Stimulated activated CD4-positive, alpha-beta T cell treated with anti-CD3 and anti-CD28 coated beads, Interleukin-15, amount 100 ng/mL, for 1 hour (primary cell): ENCODE results near the gene CC2D2A.
"Not testable (repeated sequence)": the region's sequence is repeated elsewhere in the genome, so short reads cannot be mapped to it uniquely, and the experiment has no call there.

Experiments used
- DNase-seq, 2 donors: peaks; one replicate each; pipeline ENCODE4 v3.0.0-alpha.2; 2020; ENCODE audit warnings: low read depth in 1 of 2, low spot score in 1 of 2

The CC2D2A gene

DNA sequence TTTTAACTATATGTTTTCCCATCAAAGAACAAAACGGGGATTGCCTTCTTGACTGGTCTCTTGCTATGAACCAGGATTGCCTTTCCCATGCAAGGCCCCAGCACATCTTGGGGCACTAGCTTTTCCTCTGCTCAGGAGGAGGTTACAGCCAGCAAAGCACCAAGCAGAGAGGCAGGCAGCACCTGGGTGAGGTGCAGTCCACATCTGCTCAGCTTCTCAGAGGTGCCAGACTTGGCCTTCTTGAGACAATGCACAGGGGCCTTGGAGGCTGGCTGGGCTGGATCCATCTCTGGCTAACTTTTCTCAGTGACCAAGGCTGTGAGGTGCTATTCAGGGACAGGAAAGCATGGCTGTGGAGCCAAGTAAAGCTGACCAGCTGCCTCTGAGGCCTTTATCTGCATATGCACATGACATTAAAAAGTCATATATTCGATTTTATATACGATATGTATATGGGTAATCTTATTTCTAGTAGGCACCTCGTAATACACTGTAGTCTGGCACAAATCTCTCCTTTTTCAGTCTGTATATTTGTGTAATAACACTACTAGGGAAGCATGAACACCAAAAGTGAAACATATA lies 86.9 kb downstream of the CC2D2A start:
- DNase-seq: no peak

DNA sequence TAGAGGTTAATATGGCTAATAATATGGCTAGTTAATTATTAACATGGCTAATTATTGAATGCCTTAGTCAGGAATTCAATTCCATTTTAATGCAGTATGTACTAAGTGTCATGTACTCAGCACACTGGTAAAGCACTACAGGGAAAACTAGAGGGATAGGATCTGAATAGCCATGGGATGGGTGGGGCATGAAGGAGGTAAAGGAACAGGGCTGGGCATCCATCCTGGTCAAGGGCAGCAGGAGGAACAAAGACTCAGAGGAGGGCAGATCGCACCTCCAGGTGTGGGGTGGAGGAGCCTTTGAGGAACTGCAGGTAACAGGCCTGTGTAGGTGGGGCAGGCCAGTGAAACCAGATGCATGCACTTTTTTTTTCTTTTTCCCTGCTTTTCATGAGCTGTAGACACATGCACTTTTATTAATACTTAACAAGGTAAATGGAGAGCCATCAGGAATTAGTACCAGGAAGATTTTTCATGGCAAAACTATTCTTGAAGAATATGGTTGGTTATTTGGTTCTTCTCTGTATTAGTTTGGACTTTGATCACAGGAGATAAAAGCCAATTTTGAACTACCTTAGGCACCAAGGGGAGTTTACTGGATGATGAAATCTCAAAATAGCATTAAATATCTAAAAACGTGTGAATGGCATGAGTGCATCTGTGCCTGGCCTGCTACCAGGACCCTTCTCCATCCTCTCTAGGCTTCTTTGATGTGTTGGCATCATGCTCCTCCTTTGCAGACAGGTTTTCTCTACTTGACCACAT lies 88.3 kb downstream of the CC2D2A start:
- no peak for DNase-seq

DNA sequence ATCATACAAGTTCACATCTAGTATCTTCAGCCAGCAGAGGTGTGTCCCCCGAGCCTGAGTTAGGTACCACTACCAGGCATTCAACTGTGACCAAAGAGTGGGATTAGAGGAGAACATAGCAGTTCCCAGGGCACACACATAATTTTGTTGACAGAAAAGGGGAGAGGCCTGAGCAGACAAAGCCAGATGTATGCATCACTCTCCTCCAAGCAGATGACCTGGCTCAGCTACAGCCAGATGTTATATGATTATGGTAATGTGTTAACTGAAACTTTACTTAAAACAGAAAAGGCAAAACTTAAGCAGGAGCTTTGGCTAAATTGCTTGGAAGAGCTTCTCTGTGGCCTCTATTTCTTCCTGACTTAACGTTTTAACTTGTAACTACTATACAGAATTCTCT lies 88.9 kb downstream of the CC2D2A start:
- DNase-seq: no peak

DNA sequence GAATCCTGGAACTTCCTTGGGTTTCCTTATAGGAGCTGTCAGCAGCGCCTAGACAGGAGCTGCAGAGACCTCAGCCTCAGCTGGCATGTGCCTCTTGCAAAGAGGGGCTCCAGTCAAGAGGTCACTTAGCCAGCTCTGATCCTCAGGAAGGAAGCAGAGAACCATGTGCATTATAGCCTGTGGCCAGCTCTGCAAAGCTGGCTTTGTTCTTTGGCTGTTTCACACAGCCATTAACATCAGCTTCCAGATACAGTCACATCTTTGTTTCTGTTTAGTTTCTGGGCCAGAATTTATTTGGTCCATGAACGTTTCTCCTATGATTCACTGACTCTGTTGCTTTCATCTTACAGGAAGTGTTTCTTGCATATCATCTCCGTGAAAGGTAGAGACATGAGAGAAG lies 92.4 kb downstream of the CC2D2A start:
- DNase-seq: no peak

DNA sequence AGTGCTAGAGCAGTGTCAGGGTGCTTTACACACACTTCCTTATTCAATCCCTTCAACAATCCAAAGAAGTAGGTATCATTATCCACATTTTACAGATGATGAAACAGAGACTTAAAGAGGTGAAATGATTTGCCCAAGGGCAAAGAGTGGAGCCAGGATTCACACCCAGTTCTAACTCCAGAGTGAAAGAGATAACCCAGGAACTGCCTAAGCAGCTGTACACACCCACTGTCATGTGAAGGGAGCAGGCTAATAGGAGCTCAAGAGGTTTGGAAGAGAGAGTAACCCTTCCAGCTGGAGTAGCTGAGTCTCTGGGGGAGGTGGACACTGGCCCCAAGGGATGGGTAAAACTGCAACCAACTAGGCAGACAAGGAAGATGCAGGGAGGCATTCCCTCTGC lies 92.9 kb downstream of the CC2D2A start:
- no peak for DNase-seq

DNA sequence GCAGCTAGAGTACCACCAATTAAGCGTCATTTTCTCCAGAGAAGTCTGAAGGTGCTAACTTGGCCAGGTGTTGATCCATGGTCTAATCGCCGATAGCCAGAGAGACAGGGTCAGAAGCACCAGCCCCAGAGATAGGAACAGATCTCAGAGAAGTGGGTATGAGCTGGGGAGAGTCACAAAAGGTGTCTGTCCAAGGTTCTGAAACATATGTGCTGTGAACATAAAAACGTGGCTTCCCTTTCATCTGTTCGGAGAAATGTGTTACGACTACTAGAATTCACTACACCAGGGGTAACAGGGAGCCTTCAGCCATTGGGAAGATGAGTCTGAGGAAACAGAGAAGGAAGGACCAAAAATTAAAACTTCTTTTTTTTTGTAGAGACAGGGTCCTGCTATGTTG lies 94.2 kb downstream of the CC2D2A start:
- no peak for DNase-seq

DNA sequence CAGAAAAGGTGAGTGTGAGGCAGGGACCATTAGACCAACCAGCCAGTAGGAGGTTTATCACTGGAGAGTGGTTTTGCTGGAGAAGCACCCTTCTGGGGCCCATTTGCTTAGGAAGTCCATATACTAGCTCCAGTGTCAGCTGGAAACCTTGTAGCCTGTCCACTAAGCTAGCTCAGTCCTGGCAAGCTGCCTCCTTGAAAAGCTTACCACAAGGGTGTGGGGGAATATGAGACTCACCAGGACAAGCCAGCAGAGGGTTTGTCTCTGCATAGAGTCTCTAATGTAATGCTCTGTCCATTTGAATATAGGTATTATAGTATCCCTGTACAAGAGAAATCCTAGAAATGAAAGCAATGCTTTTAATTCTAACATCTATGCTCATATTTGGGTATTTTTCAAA lies 99.1 kb downstream of the CC2D2A start:
- DNase-seq: no peak

DNA sequence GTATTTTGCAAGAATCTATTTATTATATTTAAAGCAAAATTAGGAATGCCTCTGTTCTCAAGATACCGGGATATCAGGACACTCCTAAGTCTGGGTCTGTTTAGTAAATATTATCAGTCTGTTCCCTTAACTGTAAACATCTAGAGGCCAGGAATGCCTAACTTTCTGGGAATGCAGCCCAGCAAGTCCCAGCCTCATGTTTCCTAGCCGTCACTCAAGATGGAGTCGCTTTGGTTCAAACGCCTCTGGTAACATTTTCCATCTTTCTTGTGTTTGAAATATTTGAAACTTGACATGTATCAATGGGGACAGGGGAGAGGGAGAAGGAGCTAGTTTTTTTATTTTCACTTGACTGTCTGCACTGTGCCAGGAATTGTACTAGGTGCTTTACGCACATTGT lies 100.1 kb downstream of the CC2D2A start:
- no peak for DNase-seq

DNA sequence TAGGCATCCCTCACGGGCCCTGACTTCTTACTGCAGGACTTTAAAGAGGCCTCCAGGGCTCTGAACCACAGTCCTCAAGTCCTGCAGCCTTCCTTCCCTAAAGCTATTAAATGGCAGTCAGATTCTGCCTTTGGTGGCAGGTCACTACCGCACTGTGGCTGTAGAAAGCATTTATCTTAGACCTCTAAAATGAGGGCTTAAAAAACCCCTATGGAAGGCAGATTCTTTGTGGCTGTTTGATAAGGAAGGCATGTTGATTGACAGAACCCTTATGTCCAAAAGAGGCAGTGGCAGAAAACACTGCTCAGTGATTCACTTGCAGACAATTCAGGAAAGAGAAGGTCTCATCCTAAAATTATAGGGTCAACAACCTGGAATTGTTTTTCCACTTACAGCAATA lies 106.3 kb downstream of the CC2D2A start:
- no peak for DNase-seq

DNA sequence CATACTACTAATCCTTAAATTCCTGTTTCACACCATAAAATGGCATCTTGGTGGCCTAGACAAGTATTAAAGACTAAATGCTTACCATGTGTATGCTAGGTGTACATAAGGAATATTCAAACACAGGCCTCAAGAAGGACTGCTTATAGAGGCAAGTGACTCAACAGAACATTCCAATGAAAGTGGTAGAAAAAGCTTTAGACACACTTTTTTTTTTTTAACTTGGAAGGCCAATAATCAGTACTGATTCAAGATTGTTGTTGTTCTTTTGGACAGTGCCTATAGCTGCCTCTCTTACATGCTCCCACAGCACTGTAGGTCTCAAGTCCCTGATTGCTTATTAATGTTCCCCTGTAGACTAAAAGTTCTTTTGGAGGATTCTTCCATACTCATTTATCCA lies 107.8 kb downstream of the CC2D2A start:
- no peak for DNase-seq

DNA sequence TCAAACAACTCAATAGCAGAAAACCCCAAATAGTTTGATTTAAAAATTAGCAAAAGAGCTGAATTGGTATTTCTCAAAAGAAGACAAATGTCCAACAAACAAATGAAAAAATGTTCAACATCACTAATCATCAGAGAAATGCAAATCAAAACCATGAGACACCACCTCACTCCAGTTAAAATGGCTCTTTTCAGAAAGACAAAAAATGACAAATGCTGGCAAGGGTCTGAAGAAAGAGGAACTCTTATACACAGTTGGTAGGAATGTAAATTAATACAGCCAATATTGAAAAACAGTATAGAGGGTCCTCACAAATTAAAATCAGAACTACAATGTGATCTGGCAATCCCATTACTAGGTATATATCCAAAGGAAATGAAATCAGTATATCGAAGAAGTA lies 115.1 kb downstream of the CC2D2A start:
- no peak for DNase-seq

DNA sequence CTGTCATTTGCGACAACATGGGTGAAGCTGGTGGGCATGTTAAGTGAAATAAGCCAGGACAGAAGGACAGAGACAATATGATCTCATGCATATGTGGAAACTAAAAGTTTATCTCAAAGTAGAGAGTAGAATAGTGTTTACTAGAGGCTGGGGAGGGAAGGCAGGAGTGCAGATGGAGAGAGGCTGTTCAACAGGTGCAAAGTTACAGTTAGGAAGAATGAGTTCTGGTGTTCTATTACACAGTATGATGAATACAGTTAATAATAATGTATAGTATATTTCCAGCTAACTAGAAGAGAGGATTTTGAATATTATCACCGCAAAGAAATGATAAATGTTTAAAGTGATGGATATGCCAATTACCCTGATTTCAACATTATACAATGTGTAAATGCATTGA lies 115.6 kb downstream of the CC2D2A start:
- no peak for DNase-seq

DNA sequence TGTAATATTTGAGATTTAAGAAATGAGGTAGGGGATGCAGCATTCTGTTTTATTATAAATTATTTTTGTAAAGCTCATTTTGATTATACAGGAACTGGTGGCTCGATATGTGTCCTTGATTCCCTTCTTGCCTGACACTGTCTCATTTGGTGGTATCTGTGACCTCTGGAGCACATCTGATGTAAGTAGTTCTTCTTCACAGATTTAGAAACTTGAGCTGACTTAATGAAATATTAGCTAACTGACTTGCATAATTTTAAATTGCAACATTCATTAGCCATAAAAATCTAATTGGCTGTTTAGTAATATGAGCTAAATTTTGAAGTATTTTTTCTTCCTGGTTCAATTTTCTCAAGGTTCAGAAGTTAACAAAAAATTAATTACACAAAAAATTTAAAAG lies 116.4 kb downstream of the CC2D2A start:
- DNase-seq: no peak

DNA sequence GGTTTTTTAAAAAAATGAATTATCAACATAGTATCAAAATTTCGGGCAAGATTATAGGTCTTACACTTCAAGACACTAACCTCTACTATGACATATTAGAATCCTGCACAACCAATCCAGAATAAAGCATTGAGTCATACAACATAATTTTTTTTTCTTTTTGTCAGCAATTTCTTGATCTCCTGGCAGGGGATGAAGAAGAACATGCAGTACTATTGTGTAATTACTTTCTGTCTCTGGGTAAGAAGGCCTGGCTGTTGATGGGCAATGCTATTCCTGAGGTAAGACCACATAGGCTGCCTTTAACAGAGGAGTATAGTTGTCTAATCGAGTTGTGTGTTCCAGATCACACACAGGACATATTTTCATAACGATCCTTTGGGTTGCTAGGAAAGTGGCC lies 118.0 kb downstream of the CC2D2A start:
- no peak for DNase-seq

DNA sequence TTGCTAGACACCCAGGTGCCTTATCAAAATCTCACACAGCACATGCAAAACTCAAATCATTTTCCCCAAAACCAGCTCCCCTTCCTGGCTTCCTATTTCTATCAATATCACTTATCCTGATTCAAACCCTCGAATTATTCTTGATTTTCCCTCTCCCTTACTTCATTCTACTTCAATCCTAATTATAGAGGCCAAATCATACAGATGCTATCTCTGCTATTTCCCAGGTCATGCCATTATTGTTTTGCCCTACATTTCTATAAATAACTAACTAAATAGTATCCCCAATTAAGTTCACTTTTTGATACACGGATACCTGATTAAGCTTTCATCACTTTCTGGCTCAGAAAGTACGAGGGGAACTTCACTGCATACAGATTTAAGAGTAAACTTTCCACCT lies 123.1 kb downstream of the CC2D2A start:
- no peak for DNase-seq

DNA sequence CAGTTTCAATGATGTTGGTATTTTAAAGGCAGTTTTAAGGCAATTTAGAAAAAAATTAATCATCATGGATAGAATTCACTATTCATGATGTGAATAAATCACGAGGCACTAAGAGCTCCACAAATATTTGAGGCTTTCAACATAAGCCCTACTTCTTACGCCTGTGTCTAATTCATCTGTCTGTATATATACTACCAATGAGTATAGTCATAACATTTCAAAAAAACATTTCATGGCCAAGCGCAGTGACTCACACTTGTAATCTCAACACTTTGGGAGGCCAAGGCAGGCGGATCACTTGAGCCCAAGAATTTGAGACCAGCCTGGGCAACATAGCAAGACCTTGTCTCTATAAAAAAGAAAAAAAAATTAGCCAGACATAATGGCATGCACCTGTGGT lies 129.0 kb downstream of the CC2D2A start:
- DNase-seq: no peak

DNA sequence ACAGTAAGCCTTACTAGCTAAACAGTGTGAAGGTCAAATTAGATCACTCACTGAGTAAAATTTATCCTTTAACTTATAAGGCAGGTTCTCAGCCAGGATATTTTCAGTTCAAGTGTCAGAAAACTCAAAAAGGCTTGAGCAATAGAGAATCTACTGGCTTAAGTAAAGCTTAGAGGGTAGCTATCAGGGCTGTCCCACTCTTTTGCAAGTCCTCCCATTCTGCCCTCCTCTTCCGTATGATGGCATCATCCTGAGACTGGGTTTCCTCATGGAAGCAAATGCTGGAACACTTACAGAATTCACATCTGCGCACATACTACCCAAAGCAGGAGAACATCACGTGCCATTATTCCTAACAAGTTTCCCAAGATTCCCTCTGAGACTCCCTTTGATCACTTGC lies 130.5 kb downstream of the CC2D2A start:
- DNase-seq: no peak

DNA sequence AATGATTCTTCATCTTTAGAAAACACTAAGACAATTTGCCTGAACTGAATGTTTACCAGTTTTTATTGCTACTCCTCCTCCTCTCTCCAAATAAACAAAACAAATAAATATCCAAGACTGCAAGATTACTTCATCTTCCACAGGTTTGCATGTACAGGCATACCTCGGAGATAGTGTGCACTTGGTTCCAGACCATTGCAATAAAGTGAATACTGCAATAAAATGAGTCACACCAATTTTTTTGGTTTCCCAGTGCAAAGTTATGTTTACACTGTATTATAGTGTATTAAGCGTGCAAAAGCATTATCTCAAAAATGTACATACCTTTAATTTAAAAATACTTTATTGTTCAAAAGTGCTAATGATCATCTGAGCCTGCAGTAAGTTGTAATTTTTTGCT lies 132.2 kb downstream of the CC2D2A start:
- no peak for DNase-seq

DNA sequence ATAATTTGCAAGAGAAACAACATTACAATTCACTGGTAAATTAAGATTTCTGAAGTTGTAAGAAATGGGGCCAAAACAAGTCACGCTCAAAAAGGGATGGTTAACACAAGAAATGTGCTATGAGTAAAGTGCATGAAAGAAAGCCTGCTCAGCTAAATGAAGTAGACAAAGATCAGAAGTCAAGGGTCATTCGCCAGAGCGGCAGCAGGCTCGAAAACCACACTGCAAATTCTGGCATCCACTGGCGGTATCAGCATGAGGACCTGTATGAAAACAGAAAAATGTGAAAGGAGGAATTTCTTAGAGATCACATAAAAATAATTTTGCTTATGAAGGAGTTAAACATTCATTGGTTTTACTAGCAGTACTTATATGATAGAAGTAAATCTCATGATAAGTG lies 135.9 kb downstream of the CC2D2A start:
- no peak for DNase-seq

DNA sequence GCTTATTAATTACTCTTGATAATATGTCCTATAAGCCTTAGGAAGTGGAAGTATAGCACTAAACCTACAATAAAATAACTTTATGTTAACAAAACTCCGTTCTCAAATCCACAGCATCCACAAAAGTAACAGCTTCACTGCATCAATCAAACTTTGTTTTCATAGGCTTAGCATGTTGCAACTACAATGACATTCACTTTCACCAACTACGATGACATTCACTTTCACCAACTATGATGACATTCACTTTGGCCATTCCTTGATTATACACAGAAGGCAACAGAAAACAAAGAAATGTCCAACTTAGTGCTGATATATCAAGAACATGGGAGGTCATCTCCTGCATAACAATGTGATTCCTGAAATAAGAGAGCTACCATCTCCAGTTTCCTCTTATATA lies 141.2 kb downstream of the CC2D2A start:
- DNase-seq: no peak

DNA sequence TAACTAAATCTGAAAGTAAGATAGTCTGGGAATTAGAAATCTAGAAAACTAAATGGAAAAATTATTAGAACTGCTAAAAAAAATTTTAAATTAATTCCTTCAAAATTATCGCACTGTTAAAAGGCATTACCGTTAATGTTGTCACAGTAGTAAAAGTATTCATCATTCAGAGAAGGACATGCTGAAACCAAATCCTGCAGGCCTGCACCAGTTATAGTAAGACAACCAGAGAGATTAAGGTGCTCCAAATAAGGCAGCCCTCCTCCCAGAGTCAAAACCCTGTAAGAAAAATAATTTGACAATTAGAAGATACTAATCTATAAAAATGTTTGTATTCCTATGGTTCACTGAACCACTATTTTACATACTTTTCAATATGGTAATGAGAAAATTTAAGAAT lies 142.5 kb downstream of the CC2D2A start:
- DNase-seq: no peak

DNA sequence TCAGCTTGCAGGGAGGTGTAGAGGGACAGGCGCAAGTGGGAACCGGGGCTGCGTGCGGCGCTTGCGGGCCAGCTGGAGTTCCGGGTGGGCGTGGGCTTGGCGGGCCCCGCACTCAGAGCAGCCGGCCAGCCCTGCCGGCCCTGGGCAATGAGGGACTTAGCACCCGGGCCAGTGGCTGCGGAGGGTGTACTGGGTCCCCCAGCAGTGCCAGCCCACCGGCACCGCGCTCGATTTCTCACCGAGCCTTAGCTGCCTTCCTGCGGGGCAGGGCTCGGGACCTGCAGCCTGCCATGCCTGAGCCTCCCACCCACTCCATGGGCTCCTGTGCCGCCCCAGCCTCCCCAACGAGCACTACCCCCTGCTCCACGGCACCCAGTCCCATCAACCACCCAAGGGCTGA lies 145.2 kb downstream of the CC2D2A start:
- not testable (repeated sequence) for DNase-seq

DNA sequence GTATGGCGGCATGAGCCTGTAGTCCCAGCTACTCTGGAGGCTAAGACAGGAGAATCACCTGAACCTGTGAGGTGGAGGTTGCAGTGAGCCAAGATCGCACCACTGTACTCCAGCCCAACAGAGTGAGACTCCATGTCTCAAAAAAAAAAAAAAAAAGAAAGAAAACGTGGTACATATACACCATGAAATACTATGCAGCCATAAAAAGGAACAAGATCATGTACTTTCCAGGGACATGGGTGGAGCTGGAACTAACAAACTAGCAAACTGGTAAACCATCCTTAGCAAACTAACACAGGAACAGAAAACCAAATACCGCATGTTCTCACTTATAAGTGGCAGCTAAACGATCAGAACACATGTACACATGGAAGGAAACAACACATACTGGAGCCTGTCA lies 147.7 kb downstream of the CC2D2A start:
- DNase-seq: not testable (repeated sequence)
